SIG-M5 (cell line): ENCODE data around the gene VAV3.

Experiments used
- DNase-seq: peaks from one replicate; lab custom pipeline; 2025; lab: John Stamatoyannopoulos, UW

VAV3 gene

GRCh38 chr1:107974090-107974489, 9.1 kb upstream of the VAV3 start:
- no peak for DNase-seq

DNA sequence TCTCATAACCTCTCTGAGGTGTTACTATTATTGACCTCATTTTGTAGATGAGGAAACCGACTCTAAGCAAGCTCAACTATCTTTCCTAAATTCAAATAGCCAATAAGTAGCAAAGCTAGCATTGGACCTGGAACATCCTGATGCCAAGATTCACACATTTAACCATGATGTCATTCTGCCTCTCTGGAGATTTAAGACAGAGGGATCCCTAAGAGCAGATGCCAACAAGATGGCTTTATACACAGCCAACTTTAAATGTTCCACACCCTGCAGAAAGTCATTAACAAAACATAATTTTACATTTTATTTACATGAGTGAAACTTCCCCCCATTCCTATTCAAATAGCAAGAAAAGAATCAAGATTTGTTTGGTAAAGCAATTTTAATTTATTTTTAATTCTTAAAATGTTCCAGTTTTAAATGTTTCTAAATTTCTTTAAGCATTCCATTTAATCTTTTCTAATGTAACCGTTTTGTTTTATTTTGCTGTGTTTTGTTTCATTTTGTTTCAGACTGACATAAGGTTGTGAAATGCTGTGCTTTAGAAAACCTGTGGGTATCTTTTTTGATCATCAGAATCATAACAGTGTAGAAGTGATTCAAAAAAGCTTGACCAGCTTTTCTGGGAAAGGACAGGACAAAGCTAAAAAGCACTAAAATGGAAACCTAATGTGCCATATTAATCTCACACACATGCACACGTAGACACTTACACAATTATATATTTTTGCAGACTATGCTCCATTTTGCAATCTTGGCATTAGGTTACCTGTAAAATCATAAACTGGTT, 7.6 kb upstream of the VAV3 start:
- no peak for DNase-seq

DNA sequence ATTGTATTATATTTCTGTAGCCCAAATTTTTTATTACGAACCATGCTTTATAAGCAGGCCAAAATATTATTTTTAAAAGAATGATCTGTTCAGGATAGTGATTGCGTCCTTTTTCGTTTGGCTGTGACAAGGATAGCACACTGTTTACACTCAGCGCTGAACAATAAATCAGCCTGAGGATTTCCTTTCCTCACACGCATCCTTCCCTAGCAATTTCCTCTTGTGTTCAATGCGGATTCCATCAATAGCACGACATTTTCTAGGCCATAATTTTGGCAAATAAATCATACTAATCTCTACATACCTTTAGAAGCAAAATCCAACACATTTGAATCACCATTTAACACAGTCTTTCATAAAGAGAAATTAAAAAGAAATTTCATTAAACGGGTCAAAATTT, 1.6 kb upstream of the VAV3 start:
- DNase-seq: no peak

DNA sequence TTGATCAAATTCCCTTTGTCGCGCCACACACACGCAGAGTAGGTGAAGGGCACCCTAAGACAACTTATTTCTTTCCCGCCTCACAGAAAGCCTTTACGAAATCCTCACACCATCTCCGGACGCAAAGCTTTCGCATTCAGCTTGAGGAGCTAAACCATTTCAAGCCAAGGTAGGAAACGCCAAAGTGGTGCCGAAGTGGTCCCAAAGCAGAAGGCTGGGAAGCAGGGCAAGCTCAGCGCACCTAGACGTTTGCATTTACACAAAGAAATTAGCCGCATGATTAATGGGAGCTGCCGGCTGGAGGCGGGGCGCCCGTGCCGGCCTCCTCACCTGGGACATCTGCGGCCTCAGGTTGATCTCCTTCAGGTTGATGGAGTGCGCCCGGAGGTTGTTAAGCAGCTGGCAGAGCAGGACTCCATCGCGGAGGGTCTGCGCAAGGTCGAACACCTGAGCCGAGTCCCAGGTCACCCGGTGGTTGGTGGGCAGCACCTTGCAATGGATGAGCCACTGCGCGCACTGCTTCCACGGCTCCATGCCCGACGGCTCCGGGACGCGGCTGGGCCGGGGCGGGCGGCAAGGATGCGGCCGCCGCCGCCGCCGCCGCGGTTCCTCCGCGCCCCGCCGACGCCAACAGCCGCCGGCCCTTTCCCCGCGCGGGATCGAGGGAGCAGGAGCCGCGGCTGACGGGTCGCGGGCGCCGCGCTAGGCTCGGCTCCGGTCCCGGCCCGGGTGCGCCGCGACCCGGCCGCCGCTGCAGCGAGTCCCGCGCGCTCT, 457 bp downstream of the VAV3 start:
- no peak for DNase-seq

GRCh38 chr1:107963601-107964335, 1.2 kb downstream of the VAV3 start:
- DNase-seq: no peak

GRCh38 chr1:107963008-107963407, 2.0 kb downstream of the VAV3 start:
- no peak for DNase-seq

GRCh38 chr1:107954719-107955415, 10.1 kb downstream of the VAV3 start:
- DNase-seq: no peak

DNA sequence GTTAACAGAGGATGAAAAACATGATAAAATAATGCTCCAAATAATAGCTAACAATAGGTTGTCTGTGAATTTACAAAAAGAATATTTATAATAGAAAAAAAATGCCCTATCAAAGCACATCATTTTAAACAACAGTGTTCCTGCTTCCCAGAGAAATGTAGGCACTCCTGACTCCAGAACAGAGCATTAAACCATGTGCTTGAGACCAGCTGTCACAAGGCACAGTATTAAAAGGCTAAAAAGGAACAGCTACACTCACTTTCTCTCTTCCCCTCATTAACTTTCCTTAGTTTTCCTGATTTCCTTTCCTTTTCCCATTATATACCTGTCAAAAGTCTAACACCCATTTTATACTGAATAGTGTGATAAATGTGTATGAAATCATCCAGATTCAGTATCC, 10.9 kb downstream of the VAV3 start:
- DNase-seq: no peak

- DNase-seq: no peak
These were observed 11.4 kb downstream of the VAV3 start for GRCh38 chr1:107953556-107953955.

GRCh38 chr1:107952989-107953388, 12.0 kb downstream of the VAV3 start:
- no peak for DNase-seq

DNA sequence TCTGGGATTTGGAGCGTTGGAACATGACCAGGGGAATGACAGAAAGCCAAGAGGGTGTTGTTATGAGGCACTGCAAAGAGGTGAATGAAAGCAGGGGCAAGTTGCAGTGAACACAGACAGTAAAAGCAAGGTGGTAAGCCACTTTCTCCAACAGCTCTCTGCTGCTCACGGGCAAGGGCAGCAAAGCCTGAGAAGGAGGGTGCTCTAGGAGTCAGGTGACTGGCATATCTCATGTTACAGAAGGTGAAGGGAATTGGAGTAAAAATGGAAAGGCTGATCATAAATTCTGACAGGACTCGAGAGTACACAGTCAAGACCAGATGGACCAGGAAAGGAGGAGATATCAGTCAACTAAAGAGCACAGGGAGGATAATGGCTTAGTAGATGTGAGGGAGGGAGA, 14.5 kb downstream of the VAV3 start:
- DNase-seq: no peak

DNA sequence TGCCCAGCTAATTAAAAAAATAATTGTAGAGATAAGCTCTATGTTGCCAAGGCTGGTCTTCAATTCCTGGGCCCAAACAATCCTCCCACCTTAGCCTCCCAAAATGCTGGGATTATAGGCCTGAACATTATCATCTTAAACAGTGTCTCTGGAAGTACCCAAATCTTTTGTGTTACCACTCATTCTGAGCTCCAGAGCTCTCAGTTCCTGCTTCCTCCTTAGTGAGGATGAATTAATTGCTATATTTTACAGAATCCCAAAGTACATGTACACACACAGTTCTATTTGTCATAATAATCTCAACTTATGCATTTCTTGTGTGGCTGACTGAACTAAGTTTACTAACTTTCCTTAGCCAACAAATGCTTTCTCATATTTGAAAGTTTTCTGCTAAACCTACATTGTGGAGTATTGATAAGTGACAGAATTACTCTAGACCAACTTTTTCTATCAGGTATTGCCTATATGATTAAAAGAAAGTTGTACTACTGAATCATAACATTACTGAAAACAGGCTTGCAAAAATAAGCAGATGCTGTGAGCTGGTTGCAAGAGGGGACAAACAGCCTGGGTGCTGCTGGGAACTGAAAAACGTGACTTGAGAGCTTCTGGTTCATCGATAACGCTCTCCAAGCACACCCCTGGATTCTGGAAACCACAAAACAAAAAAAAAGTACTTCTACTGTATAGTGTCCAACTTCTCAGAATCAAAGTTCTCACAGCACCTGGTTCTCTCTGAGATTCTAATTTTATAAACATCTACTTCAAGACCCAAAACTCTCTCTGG, 15.3 kb downstream of the VAV3 start:
- no peak for DNase-seq

DNA sequence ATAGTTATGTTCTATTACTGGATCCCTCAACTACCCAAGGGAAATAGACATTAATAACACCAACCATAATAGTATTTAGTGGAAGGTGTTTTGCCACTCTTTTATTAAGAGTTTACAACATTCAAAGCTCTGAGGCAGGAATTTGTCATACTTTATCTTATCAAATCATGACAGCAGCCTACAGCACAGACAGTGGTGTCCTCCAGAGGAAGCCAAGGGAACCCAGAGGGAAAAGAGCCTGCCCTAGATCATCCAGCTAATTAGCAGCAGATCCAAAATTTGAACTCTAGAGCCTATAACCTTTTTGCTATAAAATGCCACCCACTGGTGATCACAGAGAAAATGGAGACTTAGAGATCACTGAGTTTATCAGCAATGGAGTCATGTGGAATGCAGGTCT, 18.2 kb downstream of the VAV3 start:
- DNase-seq: no peak

DNA sequence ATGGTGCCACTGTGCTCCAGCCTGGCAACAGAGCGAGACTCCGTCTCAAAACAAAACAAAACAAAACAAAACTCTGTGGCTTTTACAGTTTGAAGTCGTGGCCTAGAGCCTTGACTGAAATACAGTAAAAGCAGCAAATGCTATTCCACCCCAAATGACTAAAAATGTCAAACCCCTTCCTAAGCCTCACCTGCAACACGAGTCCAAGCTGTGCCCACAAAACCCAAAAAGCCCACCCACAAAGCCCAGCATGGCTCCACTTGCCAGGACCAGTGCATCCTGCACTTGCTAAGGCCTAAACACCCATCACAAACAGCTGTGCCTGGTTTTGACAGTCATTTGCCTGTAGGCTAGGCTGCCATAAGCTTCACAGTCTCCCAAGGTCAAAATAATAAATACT, 21.3 kb downstream of the VAV3 start:
- DNase-seq: no peak

DNA sequence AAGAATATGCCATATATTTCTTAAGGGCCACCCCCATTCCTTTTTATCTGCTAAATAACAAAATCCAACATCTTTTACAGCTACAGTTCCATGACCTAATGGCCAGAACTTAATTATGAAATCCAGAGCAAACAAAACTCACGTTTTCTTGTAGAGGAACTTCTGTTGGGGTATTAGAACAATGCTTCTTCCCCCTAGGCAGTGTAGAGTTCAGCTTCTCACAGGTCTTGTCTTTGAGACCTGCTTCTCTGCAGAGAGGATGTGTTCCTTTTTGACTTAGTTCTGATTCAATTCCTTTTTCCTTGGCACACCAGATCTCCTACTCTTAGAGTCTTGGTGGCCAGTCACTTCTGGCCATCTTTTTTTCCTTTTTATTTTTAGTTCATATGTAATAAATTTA, 22.2 kb downstream of the VAV3 start:
- DNase-seq: no peak

- DNase-seq: no peak
These were observed 23.4 kb downstream of the VAV3 start for GRCh38 chr1:107941531-107941930.

GRCh38 chr1:107941123-107941522, 23.9 kb downstream of the VAV3 start:
- peak; percentile 52 for DNase-seq

DNA sequence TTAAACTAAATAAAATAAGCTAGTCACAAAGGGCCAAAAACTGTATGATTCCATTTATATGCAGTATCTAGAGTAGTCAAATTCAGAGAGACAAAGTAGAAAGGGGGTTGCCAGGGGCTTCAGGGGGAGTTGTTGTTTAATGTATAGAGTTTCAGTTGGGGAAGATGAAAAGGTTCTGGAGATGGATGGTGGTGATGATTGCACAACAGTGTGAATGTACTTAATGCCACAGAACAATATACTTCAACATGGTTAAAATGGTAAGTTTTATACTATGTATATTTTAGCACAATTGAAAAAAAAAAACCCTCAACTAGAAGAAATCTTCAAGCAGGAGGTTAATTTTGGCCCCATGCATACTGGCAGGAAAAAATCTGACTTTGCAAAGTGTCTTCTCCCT, 24.3 kb downstream of the VAV3 start:
- no peak for DNase-seq

DNA sequence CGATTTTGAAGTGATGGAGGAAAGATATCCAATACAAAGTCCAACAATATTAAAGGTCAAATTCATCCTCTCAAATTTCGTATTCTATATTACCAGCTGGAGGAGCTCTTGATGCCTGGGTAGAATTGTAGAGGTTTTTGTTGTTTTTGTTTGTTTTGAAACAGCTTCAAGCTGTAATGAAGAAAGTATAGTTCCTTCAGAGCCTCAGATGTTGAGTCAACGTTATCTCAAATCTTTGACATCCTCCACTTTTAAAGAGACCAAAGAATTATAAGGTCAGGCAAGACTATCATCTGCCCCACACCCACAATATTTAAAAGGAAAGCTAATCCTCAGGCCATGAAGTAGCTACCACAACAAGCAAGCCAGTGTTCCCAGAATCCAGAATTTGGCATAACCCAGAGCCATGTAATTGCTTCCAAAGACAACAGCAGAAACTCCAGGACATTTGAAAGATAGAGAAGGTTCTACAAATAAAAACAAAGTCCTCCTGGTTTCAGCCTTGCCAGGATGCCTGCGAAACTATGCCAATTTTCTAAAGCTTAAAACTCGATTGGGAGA, 24.9 kb downstream of the VAV3 start:
- DNase-seq: no peak

- no peak for DNase-seq
These were observed 25.7 kb downstream of the VAV3 start for GRCh38 chr1:107939256-107939655.
